Measurements from ENCODE around the gene ALDH1L1.

Gene ALDH1L1

GRCh38 chr3:126057936-126058335 lies 122.5 kb downstream of the ALDH1L1 start:
- Histone ChIP-seq H3K4me3 (ENCODE audit: low read length) (no peak overlapping the region), H3K27me3 (ENCODE audit: insufficient read depth, low read length) (no peaks in the 10 kb centered on the region), H2AFZ (ENCODE audit: low read depth, low read length) (no peak overlapping the region), H3K4me1 (ENCODE audit: insufficient read depth, low read length) (no peaks in the 10 kb centered on the region), H3K9me3 (ENCODE audit: low read length) (no peaks in the 10 kb centered on the region), H3K36me3 (ENCODE audit: insufficient read depth, low read length) (no peaks in the 10 kb centered on the region)

DNA sequence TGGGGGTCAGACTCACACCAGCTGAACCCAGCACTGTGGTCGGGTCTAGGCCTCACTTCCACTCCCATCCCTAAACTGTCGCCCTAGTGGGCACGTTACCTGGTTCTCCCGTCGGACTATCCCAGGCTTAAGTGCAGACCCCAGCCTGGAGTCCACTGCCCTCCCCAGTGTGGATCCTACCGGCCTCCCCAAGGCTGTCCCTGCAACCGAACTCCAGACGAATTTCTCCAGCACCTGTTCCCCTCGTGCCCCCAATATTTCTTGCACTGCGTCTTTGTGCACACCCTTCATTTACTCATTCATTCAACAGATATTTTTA lies 122.9 kb downstream of the ALDH1L1 start:
- Histone ChIP-seq H3K27me3 (ENCODE audit: insufficient read depth, low read length) (no peaks in the 10 kb centered on the region), H2AFZ (ENCODE audit: low read depth, low read length) (no peak overlapping the region), H3K36me3 (ENCODE audit: insufficient read depth, low read length) (no peaks in the 10 kb centered on the region), H3K4me1 (ENCODE audit: insufficient read depth, low read length) (no peaks in the 10 kb centered on the region), H3K4me3 (ENCODE audit: low read length) (no peak overlapping the region), H3K9me3 (ENCODE audit: low read length) (no peaks in the 10 kb centered on the region)

DNA sequence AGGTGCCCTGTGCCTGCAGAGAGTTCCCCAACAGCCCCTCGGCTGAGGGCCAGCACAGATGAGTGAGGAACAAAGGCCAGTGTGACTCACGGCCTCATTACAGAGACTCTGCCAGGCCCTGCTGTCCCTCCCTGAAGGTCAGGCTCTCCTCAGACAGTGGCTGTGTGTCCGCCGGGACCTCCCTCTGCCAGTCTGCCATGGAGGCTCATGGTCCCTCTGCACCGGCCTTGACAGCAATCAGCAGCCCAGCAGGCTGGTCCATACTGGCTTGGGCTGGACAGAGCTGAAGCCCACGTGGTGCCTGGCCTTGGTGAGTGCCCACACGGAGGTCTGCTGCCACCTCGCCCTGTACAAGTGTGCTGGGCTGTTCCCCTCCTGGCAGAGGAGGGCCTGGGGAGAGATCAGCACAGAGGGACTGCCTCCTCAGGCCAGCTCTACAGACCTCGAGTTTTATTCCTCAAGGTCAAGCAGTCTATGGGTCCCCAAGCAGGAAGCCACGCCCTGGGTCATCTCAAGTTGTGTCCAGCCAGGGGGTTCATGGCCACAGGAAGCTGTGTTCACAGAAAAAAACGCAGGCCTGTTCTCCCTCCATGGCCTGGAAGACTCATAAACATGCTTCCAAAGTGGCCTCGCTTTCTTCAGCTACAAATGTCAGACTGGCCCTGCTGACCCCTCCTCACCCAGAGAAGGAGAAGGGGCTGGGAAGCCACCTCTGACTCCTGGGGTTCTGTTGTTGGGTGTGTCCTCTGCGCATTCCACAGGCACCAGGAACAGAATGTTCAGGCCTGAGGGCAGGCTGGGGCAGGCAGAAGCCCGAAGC lies 123.5 kb downstream of the ALDH1L1 start:
- Histone ChIP-seq H3K27me3 (ENCODE audit: insufficient read depth, low read length) (no peaks in the 10 kb centered on the region), H3K9me3 (ENCODE audit: low read length) (no peaks in the 10 kb centered on the region), H3K4me1 (ENCODE audit: insufficient read depth, low read length) (no peaks in the 10 kb centered on the region), H2AFZ (ENCODE audit: low read depth, low read length) (no peak overlapping the region), H3K4me3 (ENCODE audit: low read length) (no peak overlapping the region), H3K36me3 (ENCODE audit: insufficient read depth, low read length) (no peaks in the 10 kb centered on the region)

DNA sequence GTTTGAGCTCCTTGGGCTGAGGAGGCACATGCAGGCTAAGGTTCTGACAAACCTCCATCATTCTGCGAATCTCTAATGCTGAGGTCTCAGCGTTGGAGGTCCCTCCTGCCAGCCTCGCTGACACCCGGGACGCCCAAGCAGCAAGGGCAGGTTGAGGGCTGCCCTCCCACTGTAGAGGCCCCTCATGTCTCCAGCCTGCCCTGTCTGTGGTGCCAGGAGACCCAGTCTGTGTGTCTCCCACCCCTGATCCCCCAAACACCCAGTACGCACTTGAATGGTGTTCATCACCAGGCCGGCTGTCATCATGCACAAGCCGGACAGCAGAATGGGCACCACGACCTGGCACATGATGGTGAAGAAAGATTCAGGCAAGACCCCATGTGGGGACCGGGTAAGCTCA lies 124.3 kb downstream of the ALDH1L1 start:
- Histone ChIP-seq H3K36me3 (ENCODE audit: insufficient read depth, low read length) (no peaks in the 10 kb centered on the region), H3K9me3 (ENCODE audit: low read length) (no peaks in the 10 kb centered on the region), H3K27me3 (ENCODE audit: insufficient read depth, low read length) (no peaks in the 10 kb centered on the region), H3K4me3 (ENCODE audit: low read length) (no peak overlapping the region), H2AFZ (ENCODE audit: low read depth, low read length) (no peak overlapping the region), H3K4me1 (ENCODE audit: insufficient read depth, low read length) (no peaks in the 10 kb centered on the region)

GRCh38 chr3:126054870-126055269 lies 125.5 kb downstream of the ALDH1L1 start:
- Histone ChIP-seq H3K4me1 (ENCODE audit: insufficient read depth, low read length) (no peaks in the 10 kb centered on the region), H3K36me3 (ENCODE audit: insufficient read depth, low read length) (peaks cover 8% of the 10 kb centered on the region), H3K27me3 (ENCODE audit: insufficient read depth, low read length) (no peaks in the 10 kb centered on the region), H2AFZ (ENCODE audit: low read depth, low read length) (no peak overlapping the region), H3K4me3 (ENCODE audit: low read length) (no peak overlapping the region), H3K9me3 (ENCODE audit: low read length) (no peaks in the 10 kb centered on the region)

DNA sequence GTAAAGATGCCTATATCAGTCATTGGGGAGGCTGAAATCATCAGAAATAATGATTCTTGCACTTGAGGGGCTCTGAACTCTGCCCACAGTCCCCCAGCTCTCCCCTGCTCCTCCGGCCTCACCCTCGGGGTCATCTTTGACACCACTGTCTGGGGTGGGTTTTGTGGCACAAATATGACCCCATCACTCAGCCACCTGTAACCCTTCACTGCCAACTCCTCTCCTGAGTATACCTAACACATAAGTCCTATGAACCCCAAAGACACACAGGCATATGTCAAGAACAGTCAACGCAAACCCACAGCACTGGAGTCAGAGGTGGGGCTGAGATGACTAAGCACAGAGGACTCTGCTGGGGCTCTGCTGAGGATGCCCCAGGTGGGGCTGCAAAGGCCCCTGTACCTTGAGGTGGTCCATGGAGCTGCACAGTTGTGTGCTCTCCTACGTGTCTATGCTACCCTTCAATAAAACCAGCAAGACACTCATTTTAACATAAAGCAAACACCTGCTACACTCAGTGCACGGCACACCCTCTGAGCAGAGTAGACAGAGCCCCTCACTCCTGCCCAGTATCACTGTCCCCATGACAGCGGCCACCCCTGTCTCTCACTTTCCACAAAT lies 126.3 kb downstream of the ALDH1L1 start:
- Histone ChIP-seq H3K4me1 (ENCODE audit: insufficient read depth, low read length) (no peaks in the 10 kb centered on the region), H3K4me3 (ENCODE audit: low read length) (no peak overlapping the region), H3K9me3 (ENCODE audit: low read length) (no peaks in the 10 kb centered on the region), H2AFZ (ENCODE audit: low read depth, low read length) (no peak overlapping the region), H3K36me3 (ENCODE audit: insufficient read depth, low read length) (peaks cover 11% of the 10 kb centered on the region), H3K27me3 (ENCODE audit: insufficient read depth, low read length) (no peaks in the 10 kb centered on the region)
